ENCODE results near the gene PPM1A. TPM values are rescaled to one million over a fixed set of nuclear protein-coding genes. Genes with fewer than 3 reads are reported as not detected.

Gene PPM1A
- polyA plus RNA-seq (ENCODE audit: insufficient read length in 4 of 4), result 10 to 100 TPM; 62.7 to 82.1 (median 71.5) TPM

DNA sequence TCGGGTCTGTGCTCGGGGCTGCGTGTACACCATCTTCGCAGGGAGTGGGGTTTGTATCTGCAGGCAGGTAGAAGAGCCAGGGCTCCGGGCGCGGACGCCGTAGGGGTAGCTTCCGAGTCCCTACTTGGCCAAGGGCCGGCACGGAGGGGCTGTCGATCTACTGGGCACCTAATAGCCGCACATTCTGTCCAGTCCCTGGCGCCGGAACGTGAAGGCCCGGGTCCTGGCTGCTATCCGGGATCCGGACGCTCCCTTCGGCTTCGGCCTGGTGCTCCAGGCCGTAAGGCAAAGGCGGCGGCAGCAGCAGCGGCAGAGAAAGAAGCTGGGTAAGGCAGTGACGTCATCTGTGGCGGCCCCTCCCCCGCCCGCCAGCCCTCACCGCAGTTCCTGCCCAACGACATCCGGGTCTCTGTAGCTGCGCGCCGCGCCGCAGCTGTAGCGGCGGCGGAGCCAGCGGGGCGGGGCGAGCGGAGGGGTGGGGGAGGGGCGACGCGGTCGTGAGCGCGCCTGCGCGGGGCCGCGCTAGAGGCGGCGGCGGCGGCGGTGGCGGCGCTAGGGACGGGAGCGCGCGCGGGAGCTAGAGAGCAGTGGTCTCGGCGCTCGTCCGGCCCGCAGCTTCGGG, at the start of gene PPM1A:
Gene PPM1A, plus strand, starts transcription at position 525 of the 622 bp plus-strand sequence. CDS start 33,483 bp downstream, outside the sequence.
- DNase-seq (ENCODE audit: low read depth in 4 of 4, low spot score in 2 of 4), result peak; percentile 73 to 93 (median 84)

DNA sequence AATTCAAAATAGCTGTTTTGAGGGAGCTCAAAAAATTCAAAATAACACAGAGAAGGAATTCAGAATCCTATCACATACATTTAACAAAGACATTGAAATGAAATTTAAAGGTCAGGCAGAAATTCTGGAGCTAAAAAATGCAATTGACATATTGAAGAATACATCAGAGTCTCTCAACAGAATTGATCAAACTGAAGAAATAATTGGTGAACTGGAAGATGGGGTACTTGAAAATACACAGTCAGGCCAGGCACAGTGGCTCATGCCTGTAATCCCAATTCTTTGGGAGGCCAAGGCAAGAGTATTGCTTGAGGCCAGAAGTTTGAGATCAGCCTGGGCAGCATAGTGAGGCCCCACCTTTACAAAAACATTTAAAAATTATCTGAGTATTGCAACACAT, 49.7 kb upstream of the PPM1A start:
- DNase-seq (ENCODE audit: low read depth in 4 of 4, low spot score in 2 of 4), result no peak

DNA sequence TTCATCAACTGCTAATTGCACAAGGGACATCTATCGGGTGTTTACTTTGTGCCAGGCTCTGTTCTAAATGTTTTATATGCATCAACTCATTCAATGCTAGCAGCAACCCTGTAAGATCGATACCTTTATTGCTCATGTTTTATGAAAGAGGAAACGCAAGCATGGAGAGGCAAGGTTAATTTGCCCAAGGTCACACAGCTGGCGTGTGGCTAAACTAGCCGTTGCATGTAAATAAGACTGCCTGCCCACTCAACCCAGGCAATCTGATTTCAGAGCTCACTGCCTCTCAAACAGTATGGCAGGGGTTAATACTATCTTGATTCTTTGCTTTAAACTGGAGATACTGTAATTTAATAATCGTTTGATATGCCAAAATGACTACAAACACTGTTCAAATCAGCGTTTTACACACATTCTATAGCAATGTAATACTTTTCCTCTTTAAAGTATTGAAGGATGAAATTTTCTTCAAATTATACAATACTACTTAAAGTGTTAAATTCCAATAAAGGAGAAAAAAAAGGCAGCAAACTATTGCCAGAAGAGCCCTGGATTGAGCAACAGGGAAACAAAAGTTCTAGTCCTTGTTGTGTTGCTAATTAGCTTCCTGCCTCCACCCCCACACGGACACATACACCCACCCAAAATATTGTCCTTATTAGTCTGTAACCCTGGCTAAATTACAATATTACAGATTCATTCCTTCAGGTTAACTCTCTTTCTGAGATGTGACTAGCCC, 44.7 kb upstream of the PPM1A start:
- no peak for DNase-seq (ENCODE audit: low read depth in 4 of 4, low spot score in 2 of 4)

DNA sequence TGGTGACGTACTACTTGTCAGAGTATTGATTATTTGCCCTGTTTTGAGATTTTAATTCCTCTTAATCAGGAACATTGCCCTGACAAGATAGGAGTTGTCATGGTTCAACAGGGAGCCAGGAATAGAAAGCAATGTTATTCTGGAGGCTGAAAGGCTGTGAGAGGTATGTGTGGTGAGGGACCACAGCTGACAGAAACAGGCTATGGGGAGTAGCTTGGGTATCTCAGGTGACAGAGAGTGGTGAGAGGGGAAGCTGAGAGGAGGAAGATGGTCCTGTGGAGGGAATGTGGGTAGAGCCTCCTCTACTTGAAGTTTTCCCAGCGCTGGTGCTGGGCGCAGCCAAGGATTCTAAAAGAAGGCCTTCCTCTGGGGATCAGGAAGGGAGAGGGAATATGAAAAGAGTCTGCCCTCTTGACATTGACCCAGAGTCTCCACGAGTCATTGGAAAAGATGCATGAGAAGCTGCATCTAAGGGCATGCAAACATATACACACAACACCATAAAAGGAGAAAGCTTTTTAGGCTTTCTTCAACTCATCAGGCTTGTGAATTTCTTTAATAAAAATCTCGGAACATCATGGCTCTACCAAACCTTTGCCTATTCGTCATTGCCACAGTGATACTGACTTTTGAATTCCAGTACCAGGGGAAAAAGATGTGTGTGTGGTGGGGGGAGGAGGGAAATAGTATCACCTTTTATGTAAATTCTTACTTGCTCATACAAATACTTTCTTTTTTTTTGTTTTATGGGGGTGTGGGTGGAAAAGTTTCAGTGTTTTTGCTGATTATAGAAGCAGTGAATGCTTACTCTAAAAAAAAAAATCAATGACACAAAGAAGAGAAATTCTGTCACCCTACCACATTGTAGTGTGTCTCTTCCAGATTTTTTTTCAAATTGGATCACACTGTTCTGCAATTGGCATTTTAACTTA, 43.9 kb upstream of the PPM1A start:
- no peak for DNase-seq (ENCODE audit: low read depth in 4 of 4, low spot score in 2 of 4)

DNA sequence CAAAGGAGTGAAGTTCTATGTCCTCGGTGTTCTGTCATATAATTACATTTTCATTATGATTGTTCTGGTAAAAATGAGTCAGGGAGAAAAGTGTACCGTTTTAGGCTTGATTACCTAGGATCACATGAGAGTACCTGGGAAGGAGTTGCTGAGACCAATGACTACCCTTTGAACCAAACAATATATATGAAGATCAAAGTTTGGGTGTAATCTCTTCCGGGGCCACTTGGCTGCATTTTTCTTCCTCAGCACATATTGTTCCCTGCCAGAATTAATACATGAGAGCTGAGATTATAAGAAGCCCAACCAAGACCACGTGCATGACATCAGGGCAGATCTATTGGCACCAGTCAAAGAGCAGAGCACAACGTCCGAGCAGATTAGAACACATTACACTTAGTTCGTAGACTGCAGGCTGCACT, 42.8 kb upstream of the PPM1A start:
- no peak for DNase-seq (ENCODE audit: low read depth in 4 of 4, low spot score in 2 of 4)

DNA sequence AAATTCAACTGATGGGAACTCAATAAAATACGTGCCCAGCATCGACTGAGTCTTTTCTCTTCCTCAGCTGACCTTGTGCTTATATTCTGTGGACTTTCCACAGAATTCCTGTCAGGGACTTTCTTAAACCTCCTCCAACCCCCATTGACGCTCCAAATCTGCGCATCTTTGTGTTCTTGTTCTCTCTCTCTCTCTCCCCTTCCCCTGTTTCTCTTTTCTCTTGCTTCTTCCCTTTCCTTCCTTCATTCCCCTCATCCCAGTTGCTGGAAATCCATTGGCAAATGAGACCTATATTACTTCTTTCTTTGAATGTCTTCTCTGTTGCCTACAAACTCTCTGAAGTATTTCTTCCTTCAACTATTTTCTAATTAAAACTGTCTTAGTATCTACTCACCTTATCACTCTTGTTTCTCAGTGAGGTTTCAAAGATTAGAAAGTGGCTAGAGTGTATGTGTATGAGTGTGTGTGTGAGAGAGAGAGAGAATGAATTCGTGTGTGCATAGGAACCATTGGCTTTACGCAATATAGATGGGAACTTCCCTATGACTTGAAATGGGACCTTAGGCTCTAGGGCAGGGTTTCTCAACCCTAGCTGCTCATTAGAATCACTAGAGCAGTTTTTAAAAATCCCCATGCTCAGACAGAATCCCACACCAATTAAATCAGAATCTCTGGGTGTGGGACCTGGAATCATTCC, 42.0 kb upstream of the PPM1A start:
- no peak for DNase-seq (ENCODE audit: low read depth in 4 of 4, low spot score in 2 of 4)

DNA sequence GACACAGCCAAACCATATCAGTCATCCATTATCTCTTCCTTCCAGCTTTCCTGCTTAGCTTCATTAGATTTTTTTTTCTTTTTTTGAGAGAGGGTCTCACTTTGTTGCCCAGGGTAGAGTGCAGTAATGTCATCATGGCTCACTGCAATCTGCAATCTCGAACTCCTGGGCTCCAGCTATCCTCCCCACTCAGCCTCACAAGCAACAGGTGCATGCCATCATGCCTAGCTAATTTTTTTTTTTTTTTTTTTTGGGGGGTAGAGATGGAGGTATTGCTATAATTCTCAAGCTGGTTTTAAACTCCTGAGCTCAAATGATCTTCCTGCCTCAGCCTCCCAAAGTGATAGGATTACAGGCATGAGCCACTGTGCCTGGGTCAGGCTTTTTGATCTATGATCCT, 38.3 kb upstream of the PPM1A start:
- no peak for DNase-seq (ENCODE audit: low read depth in 4 of 4, low spot score in 2 of 4)

DNA sequence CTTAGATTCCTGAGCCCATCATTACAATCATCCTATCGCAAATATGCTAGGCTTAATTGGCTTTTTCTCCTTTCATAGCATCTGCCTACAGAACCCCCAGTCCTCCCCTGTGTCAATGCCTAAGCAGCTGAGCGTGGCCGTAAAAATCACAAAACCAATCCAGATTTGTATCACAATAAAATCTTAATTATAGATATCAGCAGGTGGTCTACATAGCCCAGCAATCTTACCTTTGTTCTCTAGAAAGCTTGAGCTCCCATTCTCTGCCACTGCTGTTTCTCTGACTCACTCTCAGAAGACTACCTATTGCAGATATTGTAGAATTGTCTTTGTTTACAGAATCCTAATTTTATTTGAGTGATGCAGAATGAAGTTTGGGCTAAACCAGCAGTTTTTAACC, 37.9 kb upstream of the PPM1A start:
- no peak for DNase-seq (ENCODE audit: low read depth in 4 of 4, low spot score in 2 of 4)

DNA sequence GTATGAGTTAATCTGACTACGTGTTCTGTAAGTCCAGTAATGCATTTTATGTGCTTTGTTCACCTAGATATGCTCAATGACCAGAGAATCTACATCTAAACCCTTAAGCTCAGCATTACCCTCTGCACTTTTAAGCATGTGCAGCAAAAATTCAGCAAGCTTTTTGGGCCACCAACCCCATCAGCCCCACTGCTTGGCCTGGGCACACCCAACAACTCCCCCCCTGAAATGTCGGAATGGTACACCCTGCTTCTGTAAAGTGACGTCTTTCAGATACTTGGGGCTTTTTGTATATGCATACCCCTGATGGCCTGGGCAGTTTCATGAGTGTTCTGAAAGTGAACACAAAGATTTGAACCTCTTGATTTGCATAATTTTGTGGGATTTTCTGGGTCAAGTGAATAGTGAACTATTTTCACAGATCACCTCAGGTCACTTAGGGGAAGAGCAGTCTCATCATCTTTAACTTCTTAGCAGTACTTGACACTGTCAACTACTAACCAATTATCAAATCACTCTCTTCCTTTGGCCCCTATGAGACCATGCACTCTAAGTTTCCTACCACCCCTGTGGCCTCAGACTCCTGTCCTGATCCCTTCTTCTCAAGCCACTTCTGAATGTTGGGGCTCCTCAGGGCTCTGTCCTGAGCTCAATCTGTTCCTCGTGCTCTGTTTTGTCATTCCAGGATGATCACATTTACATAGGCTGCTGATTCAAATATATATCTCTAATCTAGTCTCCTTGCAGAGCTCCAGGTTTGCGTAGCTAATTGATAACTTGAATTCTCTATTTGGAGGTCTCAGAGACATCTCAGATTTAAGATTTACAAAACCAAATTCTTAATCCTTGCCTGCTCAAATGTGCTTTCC, 36.3 kb upstream of the PPM1A start:
- no peak for DNase-seq (ENCODE audit: low read depth in 4 of 4, low spot score in 2 of 4)

DNA sequence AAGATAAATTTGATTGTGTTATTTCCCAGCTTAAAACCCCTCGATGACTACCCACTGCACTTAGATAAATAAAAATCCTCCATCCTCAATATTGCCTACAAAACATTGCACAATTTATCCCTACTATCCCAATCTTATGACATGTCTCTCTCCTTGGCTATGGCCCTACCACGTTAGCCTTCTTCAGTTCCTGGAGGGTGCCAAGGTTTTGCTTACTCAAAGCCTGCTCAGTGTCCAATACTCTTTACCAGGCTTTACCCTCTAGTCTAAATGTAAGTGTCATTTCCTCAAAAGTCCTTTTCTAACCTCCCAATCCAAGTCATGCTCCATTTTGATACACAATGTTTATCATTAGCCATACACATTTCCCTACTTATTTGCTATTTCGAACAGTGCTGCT, 35.0 kb upstream of the PPM1A start:
- no peak for DNase-seq (ENCODE audit: low read depth in 4 of 4, low spot score in 2 of 4)

DNA sequence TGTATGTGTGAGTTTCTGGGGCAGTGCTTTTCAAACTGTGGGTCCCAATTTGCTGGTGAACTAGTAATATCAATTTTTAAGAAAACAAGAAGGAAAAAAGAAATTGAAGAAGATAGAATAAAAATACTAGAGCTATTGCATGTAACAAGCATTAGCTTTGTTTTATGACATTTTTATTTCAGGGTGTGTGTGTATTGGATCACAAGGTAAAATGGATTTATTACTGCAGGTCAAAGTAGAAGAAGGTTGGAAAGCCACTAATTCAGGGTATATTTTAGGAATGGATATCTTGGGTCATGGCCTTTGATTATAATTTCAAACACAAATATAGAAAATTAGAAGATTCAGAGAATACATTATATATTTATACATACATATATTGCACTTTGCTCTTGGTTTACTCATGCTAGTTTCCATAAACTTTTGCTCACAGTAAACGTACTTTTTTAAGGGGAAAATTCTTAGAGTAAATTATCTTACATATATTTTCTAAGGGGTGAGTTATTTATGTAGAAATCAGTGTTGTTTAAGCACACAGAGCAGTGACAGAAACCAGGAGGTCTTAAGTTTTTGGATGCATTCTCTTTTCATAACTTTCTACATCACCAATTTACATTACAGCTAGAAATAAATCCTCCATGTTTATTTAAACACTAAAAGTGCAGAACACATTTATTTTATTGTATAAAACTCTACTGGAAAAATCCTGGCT, 34.5 kb upstream of the PPM1A start:
- DNase-seq (ENCODE audit: low read depth in 4 of 4, low spot score in 2 of 4), result no peak

DNA sequence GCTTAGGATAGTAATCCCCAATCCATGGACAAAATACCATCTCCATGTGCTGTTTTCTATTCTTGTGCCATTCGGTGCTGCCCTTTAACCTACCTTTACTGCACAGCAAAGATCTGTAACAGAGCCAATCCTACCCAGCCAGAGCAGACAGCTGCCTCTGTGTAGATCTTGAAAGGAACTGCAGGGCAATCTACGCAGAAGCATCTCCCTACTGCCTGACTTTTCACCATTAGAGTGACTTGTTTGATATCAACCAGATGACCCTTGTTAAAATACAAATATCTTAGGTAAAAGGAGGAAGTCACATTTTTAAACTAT, 33.9 kb upstream of the PPM1A start:
- no peak for DNase-seq (ENCODE audit: low read depth in 4 of 4, low spot score in 2 of 4)

DNA sequence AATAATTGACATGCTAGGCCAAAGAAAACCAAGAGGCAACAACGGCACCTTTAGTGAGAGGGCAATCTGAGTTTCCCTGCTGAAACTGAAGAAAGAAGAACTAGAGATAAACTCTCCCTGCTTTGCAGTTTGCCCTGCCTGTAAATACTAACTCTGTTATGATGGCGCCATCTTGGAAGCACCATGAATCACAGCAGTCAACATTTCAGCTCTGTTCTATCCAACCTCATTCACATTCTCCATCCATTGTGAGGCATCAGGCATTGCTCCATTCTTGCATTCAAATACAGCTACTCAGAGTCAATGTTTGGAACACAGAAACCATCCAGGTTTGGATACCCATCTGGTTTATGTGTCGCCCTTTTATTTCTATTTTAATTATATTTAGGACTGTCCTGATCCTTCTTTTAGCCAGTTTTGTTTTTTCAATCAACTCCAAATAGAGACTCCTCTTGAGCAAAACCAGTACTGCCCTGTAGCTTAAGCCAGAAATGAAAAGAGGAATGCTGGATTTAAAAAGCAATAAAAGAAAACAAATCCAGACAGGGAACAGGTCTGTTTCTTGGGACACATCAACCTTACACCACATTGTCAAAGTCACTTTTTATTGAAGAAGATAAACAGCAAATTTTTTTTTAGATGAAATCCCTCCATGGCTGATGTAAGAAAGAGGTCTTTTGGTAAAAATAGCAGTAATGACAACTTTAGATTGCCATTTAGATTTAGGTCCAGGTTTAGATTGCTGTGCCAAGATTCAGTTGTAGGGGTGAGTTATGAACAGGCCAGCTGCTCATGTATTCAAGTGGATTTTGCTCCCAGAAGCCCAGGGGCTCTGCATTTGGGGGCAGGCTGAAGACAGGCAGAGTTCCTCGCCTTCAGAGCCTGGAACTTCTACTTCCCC, 33.3 kb upstream of the PPM1A start:
- DNase-seq (ENCODE audit: low read depth in 4 of 4, low spot score in 2 of 4), result no peak

DNA sequence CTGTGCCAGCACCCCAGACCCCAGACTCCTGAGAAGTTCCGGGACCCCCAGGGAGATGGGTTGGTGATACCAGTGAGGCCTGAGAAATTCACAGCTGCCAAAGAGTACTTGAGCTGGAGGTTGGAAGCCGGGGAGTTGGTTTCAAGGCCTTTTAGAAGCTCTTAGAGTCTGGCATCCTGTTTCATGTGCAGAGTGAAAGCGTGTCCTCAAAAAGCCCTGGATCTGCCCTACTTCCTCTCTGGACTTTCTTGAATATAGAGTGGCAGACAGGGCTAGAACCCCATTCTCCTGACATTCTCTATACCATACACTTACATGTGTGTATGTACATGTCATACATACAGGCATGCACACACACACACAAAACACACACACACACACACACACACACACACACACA, 31.3 kb upstream of the PPM1A start:
- DNase-seq (ENCODE audit: low read depth in 4 of 4, low spot score in 2 of 4), result no peak

DNA sequence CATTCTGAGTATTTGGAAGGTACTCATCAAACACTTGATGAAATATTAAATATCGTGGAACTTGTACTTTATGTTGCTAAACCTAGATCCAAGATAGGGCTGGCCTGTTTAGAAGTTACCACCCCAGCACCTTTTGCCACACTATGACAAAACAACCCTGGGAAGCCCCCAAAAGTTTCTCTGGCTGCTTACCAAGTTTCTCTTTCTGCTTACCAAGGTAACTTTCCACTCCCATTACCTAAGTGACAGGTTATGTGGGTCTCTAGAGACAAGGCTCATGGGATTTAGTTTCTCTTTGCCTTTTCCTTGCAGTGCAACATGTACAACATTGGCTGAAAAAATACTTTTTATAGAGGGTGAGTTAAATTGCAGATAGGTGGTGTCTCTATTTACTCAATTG, 28.9 kb upstream of the PPM1A start:
- DNase-seq (ENCODE audit: low read depth in 4 of 4, low spot score in 2 of 4), result no peak

DNA sequence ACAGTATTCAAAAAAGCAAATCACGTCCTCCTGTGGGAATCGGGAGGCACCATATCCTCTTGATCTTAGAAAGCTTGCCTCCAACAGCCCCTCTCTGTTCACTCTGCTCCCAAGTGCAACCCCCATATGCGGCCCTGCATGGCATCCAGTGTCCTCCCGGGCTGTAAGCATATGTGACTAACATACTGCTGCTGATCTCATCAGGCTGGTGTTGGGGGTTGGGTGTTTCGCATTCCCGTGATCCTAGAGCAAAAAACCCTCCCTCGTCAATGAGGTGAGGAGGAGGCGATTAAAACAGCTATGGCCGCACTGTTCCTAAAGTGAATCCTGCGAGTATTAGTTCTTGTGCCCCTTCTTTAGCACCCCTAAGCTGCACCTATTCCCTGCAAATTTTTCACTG, 28.1 kb upstream of the PPM1A start:
- DNase-seq (ENCODE audit: low read depth in 4 of 4, low spot score in 2 of 4), result no peak

DNA sequence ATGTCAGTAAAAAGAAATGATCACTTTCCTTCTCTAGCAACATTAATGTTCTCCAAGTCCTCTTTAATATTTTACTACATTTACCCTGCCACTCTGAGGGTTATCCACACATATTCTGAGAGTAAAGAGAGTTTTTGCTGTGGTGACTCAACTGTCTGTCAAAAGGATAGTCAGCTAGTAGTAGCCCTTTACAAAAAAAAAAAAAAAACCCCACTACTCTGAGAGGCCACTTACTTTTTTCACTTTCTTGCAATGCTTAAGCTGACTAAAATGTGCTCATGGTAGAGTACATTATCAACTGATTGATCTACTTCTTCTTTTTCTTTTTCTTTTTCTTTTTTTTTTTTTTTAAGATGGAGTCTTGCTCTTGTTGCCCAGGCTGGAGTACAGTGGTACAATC, 27.6 kb upstream of the PPM1A start:
- no peak for DNase-seq (ENCODE audit: low read depth in 4 of 4, low spot score in 2 of 4)

DNA sequence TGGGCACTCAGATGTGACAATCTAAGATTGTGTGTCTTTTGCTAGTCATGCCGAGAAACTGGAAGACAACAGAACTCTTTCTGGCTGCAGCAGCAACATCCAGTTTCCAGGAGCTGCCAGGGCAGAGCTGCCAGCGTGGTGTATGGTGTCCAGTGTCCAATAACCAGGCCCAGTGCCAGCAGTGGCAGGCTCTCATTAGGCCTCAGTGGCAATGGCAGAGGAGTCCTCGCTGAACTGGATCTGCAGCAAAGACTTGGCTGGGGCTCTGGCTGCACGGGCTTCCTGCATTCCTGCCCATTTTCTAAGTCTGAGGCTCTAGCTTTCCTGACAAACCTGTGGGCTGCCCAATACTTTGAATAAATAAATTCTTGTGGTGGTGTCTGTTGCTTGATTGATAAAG, 26.2 kb upstream of the PPM1A start:
- DNase-seq (ENCODE audit: low read depth in 4 of 4, low spot score in 2 of 4), result no peak

Measured in left renal cortex interstitium (tissue), 4 donors.